H1 (cell line): ENCODE results near the gene HES7. TPM values are rescaled to one million over a fixed set of nuclear protein-coding genes. Genes with fewer than 3 reads are reported as not detected.
A peak's percentile ranks its signal among the peaks of the same experiment; 100 is the strongest.

ENCODE experiments used
- CTCF ChIA-PET: fragments of 300-600 bp; sonication (Branson Sonifier 250); formaldehyde crosslinking; loops from one replicate; lab custom pipeline; 2021; ENCODE audit not compliant: partially characterized antibody; lab: Charles Lee
- POLR2A ChIA-PET: fragments of 300-600 bp; sonication (Branson Sonifier 250); formaldehyde crosslinking; loops from one replicate; lab custom pipeline; 2021; ENCODE audit warnings: inconsistent platforms; ENCODE audit not compliant: partially characterized antibody; lab: Charles Lee
- DNase-seq, 2 experiments: peaks; one replicate each; pipeline versions ENCODE4 v3.0.0 to v3.0.0-alpha.2; 2010 to 2022; ENCODE audit warnings: low spot score in 2 of 2, low read depth in 1 of 2, mixed read lengths in 1 of 2
- FAIRE-seq: peaks from 2 replicates; lab custom pipeline; 2011; peaks lifted over from hg19 to GRCh38; lab: Jason Lieb, UNC
- H2AFZ ChIP-seq: 2 replicates; pipeline ENCODE4 v1.8.1; 2012; ENCODE audit warnings: low read length, inconsistent platforms
- H2AK5ac ChIP-seq: 2 replicates; pipeline ENCODE4 v1.6.1; 2013; ENCODE audit warnings: low read depth, low read length
- H2BK120ac ChIP-seq: replicated peaks from 2 replicates; pipeline ENCODE3; 2013; ENCODE audit warnings: low read depth, low read length, inconsistent platforms
- H2BK12ac ChIP-seq: 2 replicates; pipeline ENCODE4 v1.6.1; 2013; ENCODE audit warnings: low read depth, low read length
- H2BK15ac ChIP-seq: 2 replicates; pipeline ENCODE4 v1.6.1; 2013; ENCODE audit warnings: low read length
- H2BK20ac ChIP-seq: 2 replicates; pipeline ENCODE4 v1.6.1; 2013; ENCODE audit warnings: low read length
- H2BK5ac ChIP-seq: 2 replicates; pipeline ENCODE4 v1.6.1; 2013; ENCODE audit warnings: low read depth, low read length
- H3K14ac ChIP-seq: 2 replicates; pipeline ENCODE4 v1.6.1; 2013; ENCODE audit warnings: inconsistent platforms; ENCODE audit not compliant: insufficient read length
- H3K18ac ChIP-seq: 2 replicates; pipeline ENCODE4 v1.6.1; 2013; ENCODE audit warnings: low read length; ENCODE audit errors: extremely low read depth
- H3K23ac ChIP-seq: 2 replicates; pipeline ENCODE4 v1.6.1; 2013; ENCODE audit warnings: inconsistent platforms; ENCODE audit not compliant: insufficient read length
- H3K23me2 ChIP-seq: 2 replicates; pipeline ENCODE4 v1.6.1; 2013; ENCODE audit warnings: low read depth, low read length
- H3K27ac ChIP-seq: 2 replicates; pipeline ENCODE4 v1.6.1; 2011; ENCODE audit warnings: low read depth, low read length, inconsistent platforms
- H3K27me3 ChIP-seq, 4 experiments: replicated peaks in 1 of 4; 1 replicate in 1 of 4; 2 replicates in 3 of 4; pipeline versions ENCODE4 v1.6.1 to v1.8.1; 2011 to 2013; ENCODE audit warnings: low read length in 3 of 4, mild to moderate bottlenecking in 3 of 4, inconsistent platforms in 2 of 4, mixed read lengths in 2 of 4, moderate library complexity in 1 of 4; ENCODE audit not compliant: control insufficient read depth in 3 of 4, insufficient read depth in 3 of 4; ENCODE audit errors: extremely low read depth in 1 of 4
- H3K36me3 ChIP-seq, 4 experiments: 2 replicates each; pipeline versions ENCODE4 v1.6.1 to v1.8.1; 2011 to 2013; ENCODE audit warnings: mild to moderate bottlenecking in 4 of 4, low read length in 3 of 4, moderate library complexity in 2 of 4, control low read depth in 1 of 4, inconsistent platforms in 1 of 4; ENCODE audit not compliant: insufficient read depth in 4 of 4, control insufficient read depth in 2 of 4
- H3K4ac ChIP-seq: replicated peaks from 2 replicates; pipeline ENCODE3; 2013; ENCODE audit warnings: low read length, low read depth, mixed read lengths, inconsistent platforms; ENCODE audit not compliant: insufficient read length
- H3K4me1 ChIP-seq, 4 experiments: replicated peaks in 1 of 4; 1 replicate in 1 of 4; 2 replicates in 3 of 4; pipeline versions ENCODE4 v1.6.1 to v1.8.1; 2011 to 2013; ENCODE audit warnings: low read length in 3 of 4, inconsistent platforms in 2 of 4, mixed read lengths in 1 of 4; ENCODE audit not compliant: insufficient read depth in 4 of 4, control insufficient read depth in 3 of 4
- H3K4me2 ChIP-seq, 2 experiments: 2 replicates each; pipeline versions ENCODE4 v1.6.1 to v1.8.1; 2011 to 2013; ENCODE audit warnings: low read depth in 2 of 2, low read length in 2 of 2, control low read depth in 1 of 2, inconsistent platforms in 1 of 2, mild to moderate bottlenecking in 1 of 2; ENCODE audit not compliant: insufficient read depth in 1 of 2
- H3K4me3 ChIP-seq, 4 experiments: fragments of 200-600, 300-600 bp in 1 of 4; sonication (generic), shearing (Covaris generic), sonication (Bioruptor Twin) in 1 of 4; 2 replicates each; pipeline versions ENCODE4 v1.5.1 to v1.8.1; 2011 to 2016; ENCODE audit warnings: low read length in 4 of 4, low read depth in 3 of 4, control low read depth in 2 of 4, inconsistent platforms in 2 of 4, mild to moderate bottlenecking in 2 of 4, mixed read lengths in 1 of 4, moderate library complexity in 1 of 4; ENCODE audit not compliant: insufficient read depth in 2 of 4; ENCODE audit errors: extremely low read depth in 1 of 4
- H3K56ac ChIP-seq: replicated peaks from 2 replicates; pipeline ENCODE3; 2013; ENCODE audit warnings: low read depth, mild to moderate bottlenecking, mixed read lengths, low read length, inconsistent platforms; ENCODE audit not compliant: insufficient read length
- H3K79me1 ChIP-seq: 2 replicates; pipeline ENCODE4 v1.6.1; 2013; ENCODE audit warnings: low read depth, low read length, control low read depth
- H3K79me2 ChIP-seq, 2 experiments: 2 replicates each; pipeline versions ENCODE4 v1.6.1 to v1.8.1; 2012 to 2013; ENCODE audit warnings: low read length in 2 of 2, mild to moderate bottlenecking in 2 of 2, inconsistent platforms in 1 of 2; ENCODE audit not compliant: insufficient read depth in 2 of 2, control insufficient read depth in 1 of 2
- H3K9ac ChIP-seq, 4 experiments: replicated peaks in 1 of 4; 1 replicate in 1 of 4; 2 replicates in 3 of 4; pipeline versions ENCODE4 v1.6.1 to v1.8.1; 2011 to 2013; ENCODE audit warnings: low read depth in 3 of 4, low read length in 3 of 4, control low read depth in 2 of 4, mild to moderate bottlenecking in 2 of 4, moderate library complexity in 2 of 4, inconsistent platforms in 1 of 4; ENCODE audit errors: extremely low read depth in 1 of 4
- H3K9me3 ChIP-seq, 2 experiments: 2 replicates each; pipeline versions ENCODE4 v1.6.1 to v1.8.1; 2012 to 2013; ENCODE audit warnings: mild to moderate bottlenecking in 2 of 2, moderate library complexity in 2 of 2, control low read depth in 1 of 2, inconsistent platforms in 1 of 2, low read depth in 1 of 2, low read length in 1 of 2, mixed read lengths in 1 of 2; ENCODE audit not compliant: insufficient read depth in 2 of 2
- H4K20me1 ChIP-seq, 2 experiments: replicated peaks in 1 of 2; 2 replicates each; pipeline versions ENCODE3 to v1.8.1; 2011 to 2013; ENCODE audit warnings: inconsistent platforms in 2 of 2, low read length in 2 of 2, mild to moderate bottlenecking in 1 of 2; ENCODE audit not compliant: insufficient read depth in 2 of 2, control insufficient read depth in 1 of 2
- H4K5ac ChIP-seq: 2 replicates; pipeline ENCODE4 v1.6.1; 2013; ENCODE audit warnings: low read length, low read depth, mixed read lengths, inconsistent platforms; ENCODE audit not compliant: insufficient read length
- H4K8ac ChIP-seq: 2 replicates; pipeline ENCODE4 v1.8.0; 2013; ENCODE audit warnings: mild to moderate bottlenecking, moderate library complexity, low read length, inconsistent platforms; ENCODE audit not compliant: insufficient read depth; ENCODE audit errors: extremely low read depth
- H4K91ac ChIP-seq: replicated peaks from 2 replicates; pipeline ENCODE3; 2013; ENCODE audit warnings: low read length, mixed read lengths, inconsistent platforms; ENCODE audit not compliant: insufficient read length
- ASH2L ChIP-seq: fragments of 200-600, 300-600 bp; sonication (generic); IDR thresholded peaks from one replicate; pipeline ENCODE4 v1.7.1; 2017; ENCODE audit warnings: low read length
- CTBP2 ChIP-seq: IDR thresholded peaks from 2 replicates; pipeline ENCODE4 v1.7.0; 2011; ENCODE audit warnings: borderline replicate concordance, mild to moderate bottlenecking, moderate library complexity, mixed read lengths, low read length; ENCODE audit not compliant: insufficient read depth, insufficient read length
- EP300 ChIP-seq, 2 experiments: IDR thresholded peaks; 1 replicate in 1 of 2; 2 replicates in 1 of 2; pipeline ENCODE4 v1.6.1; 2011 to 2012; ENCODE audit warnings: low read depth in 2 of 2, low read length in 2 of 2, mild to moderate bottlenecking in 2 of 2, borderline replicate concordance in 1 of 2, inconsistent platforms in 1 of 2, moderate library complexity in 1 of 2
- GTF2F1 ChIP-seq: IDR thresholded peaks from 2 replicates; pipeline ENCODE4 v1.6.1; 2012; ENCODE audit warnings: low read depth, low read length, improper control_type of control experiment, borderline replicate concordance
- KDM1A ChIP-seq: fragments of 200-600, 300-600 bp; sonication (generic); IDR thresholded peaks from 2 replicates; pipeline ENCODE4 v1.7.1; 2016; ENCODE audit warnings: mild to moderate bottlenecking, low read length, borderline replicate concordance
- POLR2AphosphoS5 ChIP-seq: IDR thresholded peaks from 2 replicates; pipeline ENCODE4 v1.6.1; 2011; ENCODE audit warnings: low read depth, low read length
- SIX5 ChIP-seq: IDR thresholded peaks from 2 replicates; pipeline ENCODE4 v1.6.1; 2011; ENCODE audit warnings: mild to moderate bottlenecking, low read depth, low read length
- SP1 ChIP-seq: IDR thresholded peaks from 2 replicates; pipeline ENCODE4 v1.6.1; 2011; ENCODE audit warnings: low read depth, low read length
- SUZ12 ChIP-seq: fragments of 200-600 bp; sonication (generic); IDR thresholded peaks from 2 replicates; pipeline ENCODE4 v1.6.1; 2012; ENCODE audit warnings: mild to moderate bottlenecking, inconsistent platforms, low read length, moderate library complexity, mixed read lengths
- TBP ChIP-seq: IDR thresholded peaks from 2 replicates; pipeline ENCODE4 v1.6.1; 2011; ENCODE audit warnings: low read depth, low read length, improper control_type of control experiment
- WGBS, 2 experiments: shearing (Covaris generic) in 1 of 2; methylation state at CpG; one replicate each; pipeline versions ENCODE4 v1.1.6 to v1.1.7; 2013 to 2015; ENCODE audit warnings: low lambda C conversion rate in 2 of 2, mixed read lengths in 2 of 2, inconsistent platforms in 1 of 2, low coverage in 1 of 2, missing lambda C conversion rate in 1 of 2; ENCODE audit not compliant: insufficient replicate concordance in 2 of 2, insufficient coverage in 1 of 2, insufficient read length in 1 of 2; ENCODE audit errors: extremely low coverage in 1 of 2, missing lambda C conversion rate in 1 of 2; 5-methylcytosine and 5-hydroxymethylcytosine counted together
- polyA plus RNA-seq, 7 experiments: library from polyadenylated mRNA; depleted of rRNA in 3 of 7; stranded (reverse) in 5 of 7; unstranded in 2 of 7; fragments of >200 nt in 5 of 7; fragments of 200-250 nt in 2 of 7; gene quantifications; 1 replicate in 5 of 7; 2 replicates in 1 of 7; 4 replicates in 1 of 7; pipeline versions ENCODE4 v1.2.1 to v1.2.3, GENCODE V29; 2011 to 2013; ENCODE audit warnings: missing spikeins in 2 of 7, mixed read lengths in 2 of 7
- total RNA-seq: library from RNA; stranded (reverse); fragmentation: NEBNext Ultra II Directional; extraction: Animal tissue kit (Norgen Biotek cat#: 25700); gene quantifications from 2 replicates; pipeline ENCODE4 v1.2.1, GENCODE V29; 2021
- TF ChIP-seq, protein P1 (sequence below): IDR thresholded peaks from 2 replicates; pipeline ENCODE4 v1.6.1; 2012; ENCODE audit warnings: low read length, inconsistent platforms

The HES7 gene
- total and polyA plus RNA-seq, 2 of the 8 experiments (the other 6 are each of a cell fraction or from before 2014, with no cell fraction given), result 0.20 to 0.32 TPM

DNA sequence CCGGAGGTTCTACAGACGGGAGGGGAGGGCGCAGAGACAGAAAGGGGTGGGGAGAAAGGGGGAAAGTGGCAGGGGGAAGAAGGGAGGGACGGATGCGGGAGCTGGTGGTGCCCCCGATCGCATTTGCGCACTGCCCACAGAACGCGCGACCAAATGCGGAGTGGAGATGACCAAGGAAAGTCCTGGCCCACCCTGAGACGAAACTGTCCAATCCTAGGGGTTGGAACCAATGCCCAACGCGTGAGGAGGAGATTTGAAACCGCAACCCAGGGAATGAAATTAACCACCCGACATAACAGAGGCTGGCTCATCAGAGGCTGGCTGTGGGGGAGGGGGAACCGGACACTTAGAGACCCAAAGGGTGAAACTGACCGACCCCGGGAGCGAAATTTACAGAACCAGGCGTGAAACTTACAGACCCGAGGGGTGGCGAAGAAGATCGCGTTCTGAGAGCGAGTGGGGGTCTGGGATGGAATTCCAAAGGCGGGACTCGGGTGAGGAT, 1.4 kb downstream of the HES7 start:
- peaks cover 51% of the 10 kb centered on the region for H3K23me2 ChIP-seq
- no peak overlapping the region for H2AK5ac ChIP-seq
- TF ChIP-seq GTF2F1 (no peak), POLR2AphosphoS5 (peak; percentile 81), SIX5 (no peak), KDM1A (0 out of 2 replicates have a peak, but pooled peaks have one; percentile 61), CTBP2 (peak; percentile 41), SP1 (0 out of 2 replicates have a peak, but pooled peaks have one; percentile 30), EP300 (IDR thresholded peaks at IDR 0.05; ENCODE audit: borderline replicate concordance in 1 of 2, low read depth in 2 of 2, low read length in 2 of 2) (0 out of 3 replicates have a peak, but pooled peaks of 1 of the 2 experiments have one; percentile 40), TBP (no peak), ASH2L (peak; percentile 16), SUZ12 (no peak; the same call in 1 of the 2 replicates)
- TF ChIP-seq, protein P1, sequence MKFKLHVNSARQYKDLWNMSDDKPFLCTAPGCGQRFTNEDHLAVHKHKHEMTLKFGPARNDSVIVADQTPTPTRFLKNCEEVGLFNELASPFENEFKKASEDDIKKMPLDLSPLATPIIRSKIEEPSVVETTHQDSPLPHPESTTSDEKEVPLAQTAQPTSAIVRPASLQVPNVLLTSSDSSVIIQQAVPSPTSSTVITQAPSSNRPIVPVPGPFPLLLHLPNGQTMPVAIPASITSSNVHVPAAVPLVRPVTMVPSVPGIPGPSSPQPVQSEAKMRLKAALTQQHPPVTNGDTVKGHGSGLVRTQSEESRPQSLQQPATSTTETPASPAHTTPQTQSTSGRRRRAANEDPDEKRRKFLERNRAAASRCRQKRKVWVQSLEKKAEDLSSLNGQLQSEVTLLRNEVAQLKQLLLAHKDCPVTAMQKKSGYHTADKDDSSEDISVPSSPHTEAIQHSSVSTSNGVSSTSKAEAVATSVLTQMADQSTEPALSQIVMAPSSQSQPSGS, result no peak

More for the DNA sequence above, 1.4 kb downstream of the HES7 start:
- no peak overlapping the region for H4K91ac ChIP-seq
- H2AFZ ChIP-seq, result no peak overlapping the region
- no peaks in the 10 kb centered on the region for H3K36me3 ChIP-seq
- H4K20me1 ChIP-seq, result peaks cover 5 to 6% of the 10 kb centered on the region in 2 experiments
- WGBS, 2 experiments, result 3% methylated on average over 17 of the region's 29 CpGs; no CpG with 5 or more reads in 1 of the 2 experiments
- H3K56ac ChIP-seq, result no peak overlapping the region
- no peak overlapping the region for H3K18ac ChIP-seq
- H3K9ac ChIP-seq, result no peak overlapping the region
- H3K9me3 ChIP-seq, result no peaks in the 10 kb centered on the region
- H4K8ac ChIP-seq, result peak overlapping the region; percentile 63
- H4K5ac ChIP-seq, result no peak overlapping the region
- peaks cover 0 to 29% (median 15%) of the 10 kb centered on the region in 4 experiments; a peak in 6 of 7 replicates for H3K4me1 ChIP-seq
- DNase-seq, result peak in 1 of 2 experiments; percentile 79
- H3K4me3 ChIP-seq, result peak overlapping the region; percentile 54 to 89 (median 82)
- no peak overlapping the region for H2BK20ac ChIP-seq
- no peak overlapping the region for H3K27ac ChIP-seq
- no peak overlapping the region for H2BK5ac ChIP-seq
- no peak overlapping the region for H3K14ac ChIP-seq
- H3K4ac ChIP-seq, result no peak overlapping the region
- no peak for FAIRE-seq
- H2BK12ac ChIP-seq, result 0 out of 2 replicates have a peak overlapping the region, but pooled peaks have one; percentile 17
- ChIA-PET POLR2A (interaction anchor here (0.6 to 7.6 kb wide), 10 partner anchors 11 to 166 kb away, joined by 3 to 49 read pairs (median 6); partner anchors contain the start of gene RANGRF), CTCF (interaction anchor here (0.5 to 5.3 kb wide), 12 partner anchors 11 to 100 kb away, joined by 3 to 54 read pairs (median 4); partner anchors contain the start of gene VAMP2)
- H3K23ac ChIP-seq, result no peak overlapping the region
- peaks cover 31 to 53% (median 52%) of the 10 kb centered on the region in 4 experiments for H3K27me3 ChIP-seq
- H2BK15ac ChIP-seq, result no peak overlapping the region
- no peaks in the 10 kb centered on the region for H3K79me1 ChIP-seq
- H3K79me2 ChIP-seq, result no peaks in the 10 kb centered on the region
- H2BK120ac ChIP-seq, result no peak overlapping the region
- H3K4me2 ChIP-seq, result peak overlapping the region; percentile 88 to 93
